Thoracic aorta (tissue), 2 donors: Measurements from ENCODE around the gene DHODH. TPM values are rescaled to one million over a fixed set of nuclear protein-coding genes. Genes with fewer than 3 reads are reported as not detected.
"Not testable (repeated sequence)": the region's sequence is repeated elsewhere in the genome, so short reads cannot be mapped to it uniquely, and the experiment has no call there.

Experiments
- ATAC-seq: fragments of 150-250 bp; one replicate; pipeline ENCODE4 v1.8.0; 2017; ENCODE audit warnings: low read depth; ENCODE audit not compliant: insufficient number of reproducible peaks, low FRiP score
- DNase-seq: peaks from one replicate; pipeline ENCODE4 v3.0.0-alpha.2; 2020; ENCODE audit warnings: low spot score
- H3K27ac ChIP-seq, 2 donors: fragments of 200-600 bp; sonication (generic); 1 replicate in 1 of 2; 2 replicates in 1 of 2; pipeline ENCODE4 v1.5.1; 2016; ENCODE audit warnings: mild to moderate bottlenecking in 2 of 2, moderate library complexity in 2 of 2
- H3K27me3 ChIP-seq: fragments of 200-600 bp; sonication (generic); replicated peaks from 2 replicates; pipeline ENCODE4 v1.6.0; 2016; ENCODE audit warnings: mild to moderate bottlenecking; ENCODE audit not compliant: insufficient read depth
- H3K36me3 ChIP-seq: fragments of 200-600 bp; sonication (generic); one replicate; pipeline ENCODE4 v1.5.1; 2016
- H3K4me1 ChIP-seq, 2 donors: fragments of 200-600 bp; sonication (generic); 1 replicate in 1 of 2; 2 replicates in 1 of 2; pipeline versions ENCODE4 v1.5.1 to v1.6.0; 2016; ENCODE audit warnings: low read depth in 2 of 2, mild to moderate bottlenecking in 1 of 2; ENCODE audit not compliant: control insufficient read depth in 1 of 2
- H3K4me3 ChIP-seq: fragments of 200-600 bp; sonication (generic); 2 replicates; pipeline ENCODE4 v1.5.1; 2016; ENCODE audit warnings: mild to moderate bottlenecking
- H3K9me3 ChIP-seq: fragments of 200-600 bp; sonication (generic); 2 replicates; pipeline ENCODE4 v1.5.1; 2016
- CTCF ChIP-seq: fragments of 200-600 bp; sonication (generic); IDR thresholded peaks from one replicate; pipeline ENCODE4 v1.5.1; 2019; ENCODE audit warnings: antibody characterized with exemption
- total RNA-seq, 2 donors: library from RNA; depleted of rRNA; stranded (reverse); fragments of >200 nt; gene quantifications; one replicate each; pipeline versions ENCODE4 v1.1.0 to v1.2.3, GENCODE V29; 2016

Gene DHODH
- total RNA-seq, 2 donors from 2014 or later, result 4.7 to 11.1 TPM

GRCh38 chr16:72050769-72051464, 42.4 kb downstream of the DHODH start:
- Histone ChIP-seq H3K27me3 (no peaks in the 10 kb centered on the region), H3K27ac (no peak overlapping the region), H3K4me3 (no peak overlapping the region), H3K4me1 (no peaks in the 10 kb centered on the region), H3K36me3 (no peaks in the 10 kb centered on the region), H3K9me3 (no peaks in the 10 kb centered on the region)
- ATAC-seq (no peak), DNase-seq (no peak)
- no peak for TF ChIP-seq CTCF

GRCh38 chr16:72051818-72052217, 43.3 kb downstream of the DHODH start:
- no peaks in the 10 kb centered on the region for H3K27me3 ChIP-seq
- no peaks in the 10 kb centered on the region for H3K4me1 ChIP-seq
- H3K9me3 ChIP-seq, result no peaks in the 10 kb centered on the region
- no peak for TF ChIP-seq CTCF
- DNase-seq (no peak), ATAC-seq (no peak)
- no peak overlapping the region for H3K4me3 ChIP-seq
- H3K27ac ChIP-seq, result no peak overlapping the region
- no peaks in the 10 kb centered on the region for H3K36me3 ChIP-seq

- not testable (repeated sequence) for H3K9me3 ChIP-seq, DNase-seq, H3K4me1 ChIP-seq, H3K27me3 ChIP-seq, H3K27ac ChIP-seq, H3K36me3 ChIP-seq, ATAC-seq, H3K4me3 ChIP-seq
Measured at GRCh38 chr16:72054254-72054847, 45.8 kb downstream of the DHODH start, which contains the start of gene HP. HP (plus strand) TSS chr16:72054505; CDS start chr16:72054653, 148 bp downstream.

- ATAC-seq (no peak), DNase-seq (no peak)
- Histone ChIP-seq H3K4me1 (no peaks in the 10 kb centered on the region), H3K36me3 (no peaks in the 10 kb centered on the region), H3K27me3 (no peaks in the 10 kb centered on the region), H3K9me3 (no peaks in the 10 kb centered on the region), H3K27ac (no peak overlapping the region), H3K4me3 (no peak overlapping the region)
- no peak for TF ChIP-seq CTCF
Measured at GRCh38 chr16:72055911-72056310, 47.4 kb downstream of the DHODH start.

GRCh38 chr16:72057313-72057712, 48.8 kb downstream of the DHODH start:
- H3K27ac ChIP-seq, H3K9me3 ChIP-seq, H3K4me1 ChIP-seq, H3K36me3 ChIP-seq, ATAC-seq, H3K27me3 ChIP-seq, H3K4me3 ChIP-seq, DNase-seq: not testable (repeated sequence)

- H3K27me3 ChIP-seq, H3K9me3 ChIP-seq, H3K4me3 ChIP-seq, H3K27ac ChIP-seq, H3K36me3 ChIP-seq, H3K4me1 ChIP-seq, ATAC-seq, DNase-seq: not testable (repeated sequence)
Measured at GRCh38 chr16:72059060-72059459, 50.5 kb downstream of the DHODH start.
